SH-SY5Y (cell line): ENCODE measurements around the gene SPOP.

ENCODE experiments used
- GATA2 ChIP-seq: IDR thresholded peaks from 2 replicates; pipeline ENCODE4 v1.6.1; 2011; ENCODE audit warnings: mild to moderate bottlenecking, low read depth, low read length
- GATA3 ChIP-seq: IDR thresholded peaks from 2 replicates; pipeline ENCODE4 v1.6.1; 2011; ENCODE audit warnings: low read depth, mild to moderate bottlenecking, low read length, moderate library complexity

DNA sequence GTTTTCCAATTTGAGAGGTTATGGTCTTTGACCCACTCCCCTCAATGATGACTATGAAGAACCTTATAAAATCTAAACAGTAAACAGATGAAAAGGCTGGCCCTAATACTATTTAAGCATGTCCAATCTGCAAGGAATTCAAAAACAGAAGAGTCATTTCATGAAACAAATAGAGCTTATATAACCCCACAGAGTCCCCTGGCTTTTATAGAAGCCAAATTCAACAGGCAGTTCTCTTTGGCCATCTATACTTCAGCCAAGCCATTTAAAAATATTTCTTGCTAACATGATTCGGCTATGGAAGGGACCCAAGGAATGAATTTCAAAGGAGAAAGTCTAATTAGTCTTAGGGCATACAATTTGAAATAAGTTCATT is 43.4 kb downstream of the SPOP start:
- TF ChIP-seq GATA3 (no peak), GATA2 (no peak)
